Measurements from ENCODE around the gene C1GALT1.

DNA sequence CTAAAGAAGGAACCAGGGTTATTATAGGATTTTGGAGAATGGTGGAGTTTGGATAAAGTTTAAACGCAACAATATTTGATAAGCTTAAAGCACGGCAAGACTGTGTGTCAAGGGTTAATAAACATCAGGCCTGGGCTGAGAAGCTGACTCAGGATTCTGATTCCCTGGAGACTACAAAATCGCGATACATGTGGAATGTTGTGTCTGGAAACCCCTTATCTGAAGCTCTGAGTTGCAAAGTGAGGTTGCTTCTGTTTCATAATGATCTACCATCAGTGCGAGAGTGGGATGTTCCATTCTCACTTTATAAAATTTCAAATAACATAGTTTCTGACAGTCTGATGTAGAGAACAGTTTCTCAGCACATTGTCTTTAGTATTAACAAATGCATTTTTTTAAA lies 7.8 kb downstream of the C1GALT1 start:
- TF ChIP-seq CTCF (IDR thresholded peaks at IDR 0.05; ENCODE audit: borderline replicate concordance, extremely low read depth, low read length, poor library complexity, severe bottlenecking) (no peak), EZH2 (IDR thresholded peaks at IDR 0.05; ENCODE audit: borderline replicate concordance, low read depth, low read length, severe bottlenecking) (no peak)
